ENCODE data around the gene MYORG.

- TF ChIP-seq EZH2 (IDR thresholded peaks at IDR 0.05; ENCODE audit: low read depth) (no peak), CTCF (conservative IDR thresholded peaks at IDR 0.05) (no peak)
Observed at GRCh38 chr9:34374905-34375552, 1.7 kb downstream of the MYORG start.

Measured in PC-9 (cell line).